CD4-positive, alpha-beta T cell treated with Interleukin-6 at 100 ng/mL for 8 hours (primary cell): ENCODE measurements around the gene GCGR.

Experiments used
- DNase-seq: peaks from one replicate; pipeline ENCODE4 v3.0.0-alpha.2; 2020; ENCODE audit warnings: mixed read lengths, low spot score

The GCGR gene

DNA sequence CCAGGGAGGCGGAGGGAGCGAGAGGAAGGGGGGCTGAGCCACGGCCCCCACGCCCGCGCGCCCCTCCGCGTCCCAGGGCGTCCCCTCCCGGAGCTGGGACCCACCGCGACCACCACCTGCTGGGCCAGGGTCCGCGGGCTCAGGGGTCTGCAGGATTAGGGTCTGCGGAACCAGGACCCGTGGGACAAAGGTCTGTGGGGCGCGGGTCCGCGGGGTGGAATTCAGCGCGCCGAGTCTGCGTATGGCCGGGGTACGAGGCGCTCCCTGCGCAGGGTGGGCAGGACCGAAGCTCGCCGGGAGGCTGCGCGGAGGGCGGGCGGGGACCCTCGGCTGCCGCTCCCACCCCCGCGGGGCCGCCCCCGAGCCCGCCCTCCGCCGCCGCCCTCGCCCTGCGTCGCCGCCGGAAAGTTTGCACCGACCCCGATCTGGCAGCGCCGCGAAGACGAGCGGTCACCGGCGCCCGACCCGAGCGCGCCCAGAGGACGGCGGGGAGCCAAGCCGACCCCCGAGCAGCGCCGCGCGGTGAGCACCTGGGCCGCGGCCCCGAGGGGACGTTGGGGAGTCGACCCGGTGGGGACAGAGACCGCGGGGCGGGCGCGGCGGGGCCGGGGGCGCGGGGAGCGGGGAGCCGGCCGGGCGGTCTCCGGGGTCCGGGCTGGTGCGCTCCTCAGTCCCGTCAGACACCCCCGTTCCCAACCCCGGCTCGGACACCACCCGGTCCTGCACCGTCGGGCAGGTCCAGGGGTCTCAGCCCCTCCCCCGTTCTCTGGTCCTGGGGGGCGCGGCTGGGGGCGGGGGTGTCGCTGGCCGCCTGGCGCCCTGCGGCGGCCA is at the start of gene GCGR:
Gene GCGR (plus strand): TSS at position 423 of the 831 bp plus-strand sequence. CDS start 4,869 bp downstream, outside the sequence.
- no peak for DNase-seq

DNA sequence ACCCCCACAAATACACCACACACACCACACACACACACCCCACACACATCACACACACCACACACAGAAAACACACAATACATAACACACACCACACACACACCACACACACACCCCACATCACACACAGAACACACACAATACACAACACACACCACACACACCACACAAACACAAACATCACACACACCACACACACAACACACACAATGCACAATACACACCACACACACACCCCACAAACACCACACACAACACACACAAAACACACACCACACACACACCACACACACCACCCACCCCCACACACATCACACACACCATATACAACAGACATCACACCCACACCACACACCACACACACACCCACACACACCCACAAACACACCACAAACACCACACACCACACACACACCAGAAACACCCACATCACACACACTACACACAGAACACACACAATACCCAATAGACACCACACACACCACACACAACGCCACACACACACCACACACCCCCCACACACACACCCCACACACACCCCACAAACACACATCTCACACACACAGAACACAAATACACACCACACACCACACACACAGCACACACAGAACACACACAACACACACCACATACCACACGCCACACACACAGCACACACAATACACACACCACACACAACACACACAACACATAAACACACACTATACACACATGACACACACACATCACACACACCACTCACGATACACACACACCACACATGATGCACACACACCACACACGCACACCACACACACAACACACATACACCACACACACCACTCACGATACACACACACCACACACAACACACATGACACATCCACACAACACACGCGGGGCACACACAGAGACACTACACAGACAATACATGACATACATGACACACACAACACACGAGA is 11.0 kb upstream of the GCGR start:
- DNase-seq = no peak

DNA sequence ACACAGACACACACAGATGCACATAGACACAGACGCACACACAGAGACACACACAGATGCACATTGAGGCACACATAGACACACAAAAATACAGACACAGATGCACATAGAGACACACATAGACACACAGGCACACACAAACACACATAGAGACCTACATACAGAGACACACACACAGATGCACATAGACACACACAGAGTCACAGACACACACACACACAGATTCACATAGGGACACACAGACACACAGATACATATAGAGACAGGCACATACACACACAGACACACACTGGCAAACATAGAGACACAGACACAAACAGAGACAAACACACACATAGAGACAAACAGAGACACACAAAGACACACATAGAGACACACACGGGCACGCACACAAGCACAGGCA is 9.9 kb upstream of the GCGR start:
- DNase-seq = no peak

DNA sequence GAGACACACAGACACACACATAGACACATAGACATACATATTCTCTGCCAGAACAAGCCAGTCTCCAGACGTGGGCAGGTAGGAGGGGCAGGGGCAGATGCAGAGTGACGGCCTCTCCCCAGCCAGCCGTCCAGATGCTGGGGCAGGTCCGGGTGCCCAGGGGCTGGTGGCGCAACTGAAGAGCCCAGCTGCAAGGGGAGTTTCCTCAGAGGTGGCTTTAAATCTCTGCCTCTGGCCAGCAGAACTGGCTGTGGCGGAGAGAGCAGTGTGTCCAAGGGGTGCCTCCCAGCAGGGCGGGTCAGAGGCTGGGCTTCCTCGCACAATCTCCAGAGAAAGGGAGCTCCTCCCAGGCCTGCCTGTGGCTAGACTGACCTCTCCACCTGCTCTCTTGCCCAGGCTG is 9.4 kb upstream of the GCGR start:
- DNase-seq = no peak

DNA sequence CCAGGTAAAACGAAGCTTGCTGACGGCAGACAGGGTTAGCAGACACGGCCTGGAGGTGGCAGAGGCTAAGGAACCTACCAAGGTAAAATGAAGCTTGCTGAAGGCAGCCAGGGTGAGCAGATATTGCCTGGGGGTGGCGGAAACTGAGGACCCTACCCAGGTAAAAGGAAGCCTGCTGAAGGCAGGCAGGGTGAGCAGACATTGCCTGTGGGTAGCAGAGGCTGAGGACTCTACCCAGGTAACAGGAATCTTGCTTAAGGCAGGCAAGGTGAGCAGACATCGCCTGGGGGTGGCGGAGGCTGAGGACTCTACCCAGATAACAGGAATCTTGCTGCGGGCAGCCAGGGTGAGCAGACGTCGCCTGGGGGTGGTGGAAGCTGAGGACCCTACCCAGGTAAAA is 2.6 kb upstream of the GCGR start:
- DNase-seq = no peak

DNA sequence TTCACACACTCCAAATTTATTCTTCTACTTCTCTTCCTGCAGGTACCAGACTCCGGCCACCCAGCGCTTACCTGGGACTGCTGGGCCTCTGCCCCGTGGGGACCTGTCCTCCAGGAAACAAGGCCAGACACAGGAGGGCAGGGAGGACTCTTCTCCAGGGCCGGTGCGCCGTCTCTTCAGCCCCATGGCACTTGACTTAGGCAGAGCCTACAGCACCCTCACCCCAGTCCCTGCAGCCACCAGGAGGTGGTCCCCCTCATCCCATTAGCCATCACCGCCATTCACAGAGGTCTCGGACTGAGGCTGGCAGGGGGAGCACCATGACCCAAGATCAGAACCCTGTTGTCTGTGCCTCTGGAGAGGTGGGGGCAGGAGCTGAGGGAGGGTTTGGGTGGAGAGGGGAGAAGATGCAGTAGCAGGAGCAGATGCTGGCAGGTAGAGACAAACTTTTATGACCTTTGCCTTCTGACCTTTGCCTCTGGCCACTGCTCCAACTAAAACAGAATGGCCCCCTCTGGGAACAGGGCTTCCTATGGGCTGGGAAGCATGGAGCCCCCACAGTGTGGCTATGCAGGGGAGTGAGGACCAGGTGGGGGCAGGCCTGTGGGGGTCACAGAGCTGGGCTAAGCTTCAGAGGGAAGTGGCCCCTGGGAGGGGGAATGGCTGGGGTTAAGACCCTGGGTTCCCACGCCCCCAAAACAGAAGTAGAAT is 1.7 kb upstream of the GCGR start:
- no peak for DNase-seq

DNA sequence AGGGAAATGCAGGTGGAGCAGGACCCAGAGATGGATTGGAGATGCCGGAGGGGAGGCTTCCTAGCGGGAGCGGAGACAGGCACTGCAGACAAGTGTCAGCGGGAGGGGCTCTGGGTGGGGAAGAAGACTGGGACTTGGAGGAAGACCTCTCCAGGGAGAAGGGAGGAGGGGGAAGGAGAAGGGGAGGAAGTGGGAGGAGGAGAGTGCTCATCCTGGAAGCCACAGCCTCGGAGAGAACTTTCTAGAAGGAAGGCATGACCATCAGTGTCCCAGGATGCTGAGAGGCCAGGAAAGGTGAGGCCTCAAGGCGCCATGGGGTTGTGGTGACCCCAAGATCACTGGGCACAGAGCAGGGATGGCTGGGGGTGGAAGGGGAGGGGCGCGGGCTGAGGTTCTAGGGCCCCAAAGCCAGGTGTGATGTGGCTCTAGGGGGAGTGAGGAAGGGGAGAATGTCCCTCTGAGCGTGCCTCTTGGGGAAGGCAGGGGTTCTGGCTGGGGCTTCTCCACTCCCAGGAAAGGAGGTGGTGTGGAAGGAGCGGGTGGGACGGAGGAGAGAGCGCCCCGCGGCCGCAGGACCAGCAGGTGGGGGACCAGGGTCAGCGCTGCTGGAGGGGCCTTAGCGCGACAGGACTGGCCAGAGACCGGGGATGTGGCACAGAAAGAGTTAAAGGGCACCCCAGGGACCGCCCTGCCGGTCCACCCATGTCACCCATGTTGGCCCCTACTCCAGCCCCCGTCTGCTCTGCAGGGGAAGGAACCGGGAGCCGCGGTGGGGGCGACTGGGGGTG is 900 bp upstream of the GCGR start:
- DNase-seq = no peak

DNA sequence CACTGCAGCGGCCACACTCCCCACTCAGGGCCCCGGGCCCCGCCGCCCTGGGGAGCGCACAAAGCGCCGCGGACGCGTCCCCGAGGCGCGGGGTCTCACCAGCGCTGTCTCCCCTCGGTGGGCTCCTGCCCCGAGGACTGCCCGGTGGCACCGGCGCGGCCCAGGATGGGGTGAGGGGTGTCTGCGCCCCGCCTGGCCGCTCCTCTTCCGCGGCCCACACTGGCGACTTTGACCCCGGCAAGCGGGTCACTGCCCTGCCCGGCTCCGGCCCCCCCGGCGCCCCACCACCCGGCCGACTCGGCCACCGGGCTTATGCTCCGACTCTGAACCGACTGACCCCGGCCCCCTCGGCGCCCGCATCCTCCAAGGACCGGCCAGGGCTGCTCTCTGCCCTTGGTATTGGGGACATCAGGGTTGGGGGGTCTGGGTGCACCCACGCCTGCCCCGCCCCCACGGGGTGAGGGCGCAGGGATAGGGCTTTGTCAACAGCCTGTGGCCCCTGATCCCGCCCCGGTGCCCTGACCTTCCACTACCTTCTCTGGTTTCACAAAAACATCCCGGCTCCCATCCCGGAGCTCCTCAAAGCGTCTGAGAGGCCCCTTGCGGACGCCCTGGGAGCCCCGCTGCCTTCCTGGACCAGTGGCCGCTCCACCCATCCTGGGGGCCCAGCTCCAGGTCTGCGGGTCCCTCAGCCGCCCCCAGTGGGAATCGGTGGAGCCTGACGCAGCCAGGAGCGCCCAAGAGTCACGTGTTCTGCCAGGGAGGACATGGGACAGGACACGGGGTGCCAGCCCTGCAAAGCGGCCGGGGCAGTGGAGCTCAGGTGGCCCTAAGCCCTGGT is 829 bp downstream of the GCGR start:
- no peak for DNase-seq

DNA sequence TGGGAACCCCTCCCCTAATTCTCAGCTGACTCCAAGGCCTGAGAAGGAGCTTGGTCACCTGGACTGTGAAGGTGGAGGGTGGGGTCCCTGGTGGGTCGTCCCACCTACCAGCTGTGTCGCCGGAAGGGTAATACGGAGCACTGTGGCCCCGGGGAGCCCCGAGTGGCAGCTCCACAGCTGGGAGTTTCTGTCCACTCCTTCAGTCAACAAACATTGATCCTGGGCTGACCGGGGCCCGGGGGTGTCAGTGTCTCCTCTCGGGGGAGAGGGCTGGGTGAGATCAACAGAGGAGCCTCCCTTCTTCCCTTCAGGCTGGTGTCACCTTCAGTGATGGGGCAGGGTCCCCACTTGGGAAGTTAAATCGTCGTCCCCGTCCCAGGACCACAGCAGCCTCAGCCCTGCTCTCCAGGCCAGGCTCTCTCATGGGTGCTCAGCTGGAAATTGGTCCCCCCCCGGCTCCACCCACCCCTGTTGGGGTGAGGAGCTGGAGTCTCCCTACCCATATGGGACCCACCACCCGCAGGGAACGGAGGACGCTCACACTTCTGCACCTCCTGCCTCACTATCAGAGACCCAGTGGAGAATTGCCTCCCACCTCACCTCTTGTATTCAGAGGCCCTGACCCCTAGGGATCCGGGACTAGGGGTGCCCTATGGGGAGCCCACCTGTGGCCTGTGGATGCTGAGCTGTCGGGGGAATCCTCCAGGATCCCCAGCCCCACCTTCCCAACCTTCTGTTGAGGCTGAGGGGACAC is 1.9 kb downstream of the GCGR start:
- no peak for DNase-seq

DNA sequence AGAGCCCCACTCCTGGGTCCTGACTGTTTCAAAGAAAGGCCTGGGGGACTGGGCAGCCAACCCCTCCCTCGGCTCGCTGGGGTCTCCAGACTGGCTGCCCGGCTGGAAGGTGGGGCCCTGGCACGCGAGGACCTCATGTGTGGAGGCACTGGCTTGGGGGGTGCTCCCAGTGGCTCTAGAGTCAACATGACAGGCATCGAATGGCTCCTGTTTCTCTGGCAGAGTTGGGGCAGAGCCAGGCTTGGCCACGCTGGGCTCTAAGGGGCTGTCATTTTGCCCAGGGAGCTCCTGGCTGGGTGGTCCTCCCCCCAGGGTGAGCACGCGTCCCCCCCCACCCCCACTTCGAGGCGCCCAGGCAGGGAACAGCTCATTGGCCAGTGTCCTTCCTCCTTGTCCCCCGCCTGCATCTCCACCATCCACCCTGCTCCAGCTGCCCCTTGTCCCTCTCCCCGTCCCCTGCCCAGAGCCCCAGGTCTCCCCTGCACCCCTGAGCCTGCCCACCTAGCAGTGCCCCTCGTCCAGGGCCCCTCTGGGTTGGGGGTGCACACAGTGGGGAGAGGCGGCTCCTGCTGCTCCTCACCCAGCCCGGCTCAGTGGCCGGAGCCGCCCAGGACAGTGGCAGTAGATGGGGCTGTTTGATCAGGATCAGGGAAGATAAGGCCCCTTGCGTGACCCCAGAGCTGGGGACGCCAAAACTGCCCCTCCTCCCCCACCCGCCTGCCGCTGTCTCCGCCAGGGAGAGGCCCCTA is 2.7 kb downstream of the GCGR start:
- no peak for DNase-seq

DNA sequence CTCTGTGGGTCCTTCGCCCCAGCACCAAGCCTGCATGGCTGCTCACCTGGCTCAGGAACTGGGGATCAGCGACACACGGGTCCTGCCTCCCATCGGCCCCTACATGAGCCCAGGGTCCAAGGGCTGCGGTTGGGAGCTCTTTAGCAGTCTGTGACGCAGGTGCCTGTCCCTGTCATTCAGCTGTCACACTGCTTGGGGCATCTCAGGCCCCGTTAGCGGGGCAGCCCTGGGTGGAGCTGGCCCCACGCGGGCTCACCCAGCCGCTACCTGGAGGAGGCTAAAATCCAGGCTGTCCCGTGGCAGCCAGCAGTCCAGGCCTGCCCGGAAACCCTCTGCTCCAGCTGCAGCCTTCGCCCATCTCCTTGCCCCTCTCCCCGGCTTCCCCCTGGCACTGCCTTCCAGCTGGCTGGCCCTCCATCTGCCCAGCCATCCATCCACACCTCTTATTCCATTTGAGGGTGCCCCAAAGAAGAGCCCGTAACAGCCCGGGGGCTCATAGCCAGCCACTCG is 3.3 kb downstream of the GCGR start:
- no peak for DNase-seq

DNA sequence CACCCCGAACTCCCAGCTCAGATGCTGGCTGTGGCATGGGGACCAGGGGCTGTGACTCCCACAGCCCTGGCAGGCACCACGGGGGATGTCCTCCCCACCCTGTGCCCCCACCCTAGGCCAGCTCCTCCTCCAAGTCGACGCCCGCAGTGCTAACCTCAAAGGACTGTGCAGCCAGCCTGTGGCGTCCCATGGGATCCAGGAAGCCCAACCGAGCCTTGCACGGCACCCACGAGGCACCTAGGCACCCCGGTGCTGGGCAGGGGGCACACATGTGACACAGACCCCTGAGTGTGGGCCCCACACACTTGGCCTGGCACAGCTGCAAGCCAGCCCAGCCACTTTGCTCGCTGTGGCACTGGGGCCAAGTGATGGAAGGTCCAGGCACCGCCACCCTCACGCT is 3.9 kb downstream of the GCGR start:
- no peak for DNase-seq

DNA sequence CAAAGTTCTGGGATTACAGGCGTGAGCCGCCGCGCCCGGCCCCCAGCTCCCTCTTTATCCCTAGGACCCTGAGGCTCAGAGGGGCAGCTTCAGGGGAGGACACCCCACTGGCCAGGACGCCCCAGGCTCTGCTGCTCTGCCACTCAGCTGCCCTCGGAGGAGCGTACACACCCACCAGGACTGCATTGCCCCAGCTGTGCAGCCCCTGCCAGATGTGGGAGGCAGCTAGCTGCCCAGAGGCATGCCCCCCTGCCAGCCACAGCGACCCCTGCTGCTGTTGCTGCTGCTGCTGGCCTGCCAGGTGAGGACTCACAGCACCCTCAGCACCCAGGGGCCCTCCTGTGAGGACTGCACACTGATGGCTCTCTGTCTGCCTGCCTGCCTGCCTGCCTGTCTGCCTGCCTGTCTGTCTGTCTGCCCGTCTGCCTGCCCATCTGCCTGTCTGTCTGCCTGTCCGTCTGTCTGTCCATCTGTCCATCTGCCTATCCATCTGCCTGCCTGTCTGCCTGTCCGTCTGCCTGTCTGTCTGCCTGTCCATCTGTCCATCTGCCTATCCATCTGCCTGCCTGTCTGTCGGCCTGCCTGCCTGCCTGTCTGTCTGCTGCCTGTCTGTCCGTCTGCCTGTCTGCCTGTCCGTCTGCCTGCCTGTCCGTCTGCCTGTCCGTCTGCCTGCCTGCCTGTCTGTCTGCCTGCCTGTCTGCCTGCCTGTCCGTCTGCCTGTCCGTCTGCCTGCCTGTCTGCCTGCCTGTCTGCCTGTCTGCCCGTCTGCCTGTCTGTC is 5.0 kb downstream of the GCGR start:
- no peak for DNase-seq

DNA sequence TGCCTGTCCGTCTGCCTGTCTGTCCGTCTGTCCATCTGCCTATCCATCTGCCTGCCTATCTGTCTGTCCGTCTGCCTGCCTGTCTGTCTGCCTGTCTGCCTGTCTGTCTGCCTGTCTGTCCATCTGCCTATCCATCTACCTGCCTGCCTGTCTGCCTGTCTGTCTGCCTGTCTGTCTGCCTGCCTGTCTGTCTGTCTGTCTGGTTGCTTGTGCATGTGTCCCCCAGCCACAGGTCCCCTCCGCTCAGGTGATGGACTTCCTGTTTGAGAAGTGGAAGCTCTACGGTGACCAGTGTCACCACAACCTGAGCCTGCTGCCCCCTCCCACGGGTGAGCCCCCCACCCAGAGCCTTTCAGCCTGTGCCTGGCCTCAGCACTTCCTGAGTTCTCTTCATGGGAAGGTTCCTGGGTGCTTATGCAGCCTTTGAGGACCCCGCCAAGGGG is 5.6 kb downstream of the GCGR start:
- DNase-seq = no peak

DNA sequence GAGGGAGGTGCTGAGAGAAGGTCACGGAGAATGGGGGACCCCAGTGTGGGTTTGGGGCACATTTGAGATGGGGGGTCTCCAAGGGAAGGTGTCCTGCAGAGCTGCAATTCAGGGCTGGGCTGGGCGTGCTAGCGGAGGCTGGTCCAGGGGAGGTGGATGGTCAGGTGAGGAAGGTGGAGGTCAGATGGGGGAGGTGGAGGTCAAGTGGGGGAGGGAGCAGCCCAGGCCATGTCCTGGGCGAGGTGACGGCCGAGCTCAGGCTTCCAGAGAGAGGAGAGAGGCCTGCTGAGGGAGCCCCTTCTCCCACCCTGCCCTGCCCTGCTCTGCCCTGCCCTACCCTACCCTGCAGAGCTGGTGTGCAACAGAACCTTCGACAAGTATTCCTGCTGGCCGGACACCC is 6.5 kb downstream of the GCGR start:
- no peak for DNase-seq

DNA sequence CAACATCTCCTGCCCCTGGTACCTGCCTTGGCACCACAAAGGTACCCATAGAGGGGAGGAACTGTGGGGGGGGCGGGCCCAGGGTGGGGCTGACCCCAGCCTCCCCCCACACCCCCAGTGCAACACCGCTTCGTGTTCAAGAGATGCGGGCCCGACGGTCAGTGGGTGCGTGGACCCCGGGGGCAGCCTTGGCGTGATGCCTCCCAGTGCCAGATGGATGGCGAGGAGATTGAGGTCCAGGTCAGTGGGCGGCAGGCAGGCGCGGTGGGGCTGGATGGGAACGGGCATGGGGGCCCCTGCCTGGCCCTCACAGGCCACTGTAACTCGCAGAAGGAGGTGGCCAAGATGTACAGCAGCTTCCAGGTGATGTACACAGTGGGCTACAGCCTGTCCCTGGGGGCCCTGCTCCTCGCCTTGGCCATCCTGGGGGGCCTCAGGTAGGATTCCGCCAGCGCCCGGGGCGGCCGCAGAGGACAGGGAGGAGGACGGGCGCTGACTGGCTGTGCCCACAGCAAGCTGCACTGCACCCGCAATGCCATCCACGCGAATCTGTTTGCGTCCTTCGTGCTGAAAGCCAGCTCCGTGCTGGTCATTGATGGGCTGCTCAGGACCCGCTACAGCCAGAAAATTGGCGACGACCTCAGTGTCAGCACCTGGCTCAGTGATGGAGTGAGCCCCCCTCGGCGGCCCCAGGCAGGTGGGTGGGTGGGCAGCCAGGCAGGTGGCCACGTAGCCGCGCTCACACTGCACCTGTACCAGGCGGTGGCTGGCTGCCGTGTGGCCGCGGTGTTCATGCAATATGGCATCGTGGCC is 7.1 kb downstream of the GCGR start:
- no peak for DNase-seq
